GM12801 (cell line): Measurements from ENCODE around the gene AP5B1.

Experiments
- CTCF ChIP-seq: IDR thresholded peaks from one replicate; pipeline ENCODE4 v1.5.1; 2011; ENCODE audit warnings: control low read depth; ENCODE audit not compliant: insufficient read length; ENCODE audit errors: extremely low read depth

The AP5B1 gene

GRCh38 chr11:65776196-65776595 lies 4.6 kb downstream of the AP5B1 start:
- TF ChIP-seq CTCF: no peak

GRCh38 chr11:65774525-65775306 lies 6.1 kb downstream of the AP5B1 start:
- TF ChIP-seq CTCF: no peak

- TF ChIP-seq CTCF: no peak
Observed at GRCh38 chr11:65773784-65774411, 6.9 kb downstream of the AP5B1 start.

GRCh38 chr11:65771589-65772112 lies 9.1 kb downstream of the AP5B1 start:
- no peak for TF ChIP-seq CTCF

- TF ChIP-seq CTCF: no peak
Observed at GRCh38 chr11:65770951-65771567, 9.7 kb downstream of the AP5B1 start.

- no peak for TF ChIP-seq CTCF
Observed at GRCh38 chr11:65767406-65767805, 13.4 kb downstream of the AP5B1 start.

- no peak for TF ChIP-seq CTCF
Observed at GRCh38 chr11:65766535-65766934, 14.2 kb downstream of the AP5B1 start.
